Measurements from ENCODE around the gene ROBO3.

GRCh38 chr11:124919898-124920297, 54.7 kb downstream of the ROBO3 start:
- TF ChIP-seq CTCF (IDR thresholded peaks at IDR 0.05) (no peak), POLR2A (IDR thresholded peaks at IDR 0.05) (no peak)

All from body of pancreas (tissue), 4 donors.